WTC11 (cell line): ENCODE data around the gene MEA1. TPM values are rescaled to one million over a fixed set of nuclear protein-coding genes. Genes with fewer than 3 reads are reported as not detected.
A peak's percentile ranks its signal among the peaks of the same experiment; 100 is the strongest.

Experiments used
- ATAC-seq: fragments of 200-7000 bp; cut with Tn5 transposase; 2 replicates; pipeline ENCODE4 v1.10.0; 2021; ENCODE audit warnings: mild to moderate bottlenecking, moderate library complexity
- CTCF ChIA-PET: fragments of 300-600 bp; sonication (Branson Sonifier 250); formaldehyde crosslinking; loops from one replicate; lab custom pipeline; 2021; ENCODE audit warnings: antibody characterized with exemption; lab: Charles Lee
- POLR2A ChIA-PET: fragments of 350-600 bp; sonication (Branson Sonifier 250); formaldehyde crosslinking; loops from one replicate; lab custom pipeline; 2021; ENCODE audit warnings: antibody characterized with exemption; lab: Charles Lee
- DNase-seq: peaks from one replicate; pipeline ENCODE4 v3.0.0; 2021; ENCODE audit warnings: low spot score
- H3K27ac Mint-ChIP-seq: 2 replicates; pipeline ENCODE4 v1.8.0; 2021; ENCODE audit warnings: mixed read lengths
- H3K27me3 Mint-ChIP-seq: 2 replicates; pipeline ENCODE4 v1.8.0; 2021; ENCODE audit warnings: low read depth, mild to moderate bottlenecking, moderate library complexity, mixed read lengths
- H3K36me3 Mint-ChIP-seq: 2 replicates; pipeline ENCODE4 v1.8.0; 2021; ENCODE audit warnings: mixed read lengths
- H3K4me1 Mint-ChIP-seq: 2 replicates; pipeline ENCODE4 v1.8.0; 2022; ENCODE audit warnings: mixed read lengths
- H3K4me3 Mint-ChIP-seq: 2 replicates; pipeline ENCODE4 v1.8.0; 2021; ENCODE audit warnings: mild to moderate bottlenecking, moderate library complexity, mixed read lengths
- H3K9me3 Mint-ChIP-seq: 2 replicates; pipeline ENCODE4 v1.8.0; 2021; ENCODE audit warnings: mixed read lengths
- GABPB1 ChIP-seq: sonication (generic); formaldehyde crosslinking; IDR thresholded peaks from 2 replicates; pipeline ENCODE4 v1.8.1; 2023; ENCODE audit warnings: mild to moderate bottlenecking, missing genetic modification reagents
- JAZF1 ChIP-seq: fragments of 250-450 bp; sonication (Bioruptor Pico); IDR thresholded peaks from 2 replicates; pipeline ENCODE4 v1.9.0; 2021; ENCODE audit warnings: moderate library complexity, mild to moderate bottlenecking, inconsistent platforms
- JUN ChIP-seq: sonication (generic); formaldehyde crosslinking; IDR thresholded peaks from 2 replicates; pipeline ENCODE4 v1.8.0; 2023; ENCODE audit warnings: mild to moderate bottlenecking, missing genetic modification reagents
- SMAD4 ChIP-seq: sonication (generic); formaldehyde crosslinking; IDR thresholded peaks from 2 replicates; pipeline ENCODE4 v1.8.0; 2022; ENCODE audit warnings: mild to moderate bottlenecking, missing genetic modification reagents
- SP1 ChIP-seq: sonication (generic); formaldehyde crosslinking; conservative IDR thresholded peaks from 2 replicates; pipeline ENCODE4 v1.8.1; 2022; ENCODE audit warnings: missing genetic modification reagents
- ZNF232 ChIP-seq: sonication (generic); formaldehyde crosslinking; IDR thresholded peaks from 2 replicates; pipeline ENCODE4 v1.8.0; 2022; ENCODE audit warnings: mild to moderate bottlenecking, missing genetic modification reagents
- ZNF416 ChIP-seq: fragments of 250-450 bp; sonication (Bioruptor Pico); IDR thresholded peaks from 2 replicates; pipeline ENCODE4 v1.9.0; 2021; ENCODE audit warnings: mild to moderate bottlenecking, inconsistent platforms
- total RNA-seq: library from RNA; stranded (reverse); gene quantifications from 3 replicates; pipeline ENCODE4 v1.2.3, GENCODE V29; 2021
- TF ChIP-seq, protein P1 (sequence below): sonication (generic); formaldehyde crosslinking; IDR thresholded peaks from 2 replicates; pipeline ENCODE4 v1.8.0; 2022; ENCODE audit warnings: missing genetic modification reagents
- TF ChIP-seq, protein P2 (sequence below): sonication (generic); formaldehyde crosslinking; IDR thresholded peaks from 2 replicates; pipeline ENCODE4 v1.8.0; 2023; ENCODE audit warnings: missing genetic modification reagents, mild to moderate bottlenecking, borderline replicate concordance
- TF ChIP-seq, protein P3 (sequence below): sonication (generic); formaldehyde crosslinking; IDR thresholded peaks from 2 replicates; pipeline ENCODE4 v1.8.1; 2022; ENCODE audit warnings: low read depth, missing genetic modification reagents, borderline replicate concordance

The MEA1 gene
- total RNA-seq, 1 experiment from 2014 or later = 85.0 TPM

DNA sequence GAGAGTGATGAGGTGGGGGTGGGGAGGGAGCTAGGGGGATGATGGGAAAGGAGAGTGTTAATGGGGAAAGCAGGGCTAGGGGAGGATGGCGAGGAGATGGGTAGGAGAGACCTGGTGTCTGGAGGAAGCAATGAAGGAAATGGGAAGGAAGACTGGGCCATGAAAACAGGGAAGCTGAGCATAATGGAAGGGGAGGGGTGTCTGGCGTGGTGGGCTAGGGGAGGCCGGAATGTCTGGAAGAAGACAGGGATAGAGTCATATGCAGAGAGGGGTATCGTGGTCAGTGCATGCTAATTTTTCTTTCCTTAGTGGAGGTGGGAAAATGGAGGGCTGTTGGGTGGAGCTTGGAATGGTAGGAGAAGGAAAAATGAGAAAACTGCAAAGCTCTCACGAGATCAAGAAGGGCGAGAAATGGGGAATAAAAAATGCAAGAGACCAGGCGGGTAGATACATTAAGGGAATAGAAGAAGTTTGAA lies 726 bp upstream of the MEA1 start:
- DNase-seq (no peak), ATAC-seq (no peak)
- H3K4me3 Mint-ChIP-seq = peak overlapping the region; percentile 99
- H3K36me3 Mint-ChIP-seq = peaks cover 56% of the 10 kb centered on the region
- no peaks in the 10 kb centered on the region for H3K9me3 Mint-ChIP-seq
- peaks cover 28% of the 10 kb centered on the region for H3K4me1 Mint-ChIP-seq
- no peaks in the 10 kb centered on the region for H3K27me3 Mint-ChIP-seq
- POLR2A ChIA-PET = interaction anchor here (0.5 to 1.7 kb wide), 14 partner anchors 14 to 232 kb away, joined by 3 to 9 read pairs (median 4); partner anchors contain the start of genes CNPY3, CUL7, GNMT and KLC4
- TF ChIP-seq, protein P1, sequence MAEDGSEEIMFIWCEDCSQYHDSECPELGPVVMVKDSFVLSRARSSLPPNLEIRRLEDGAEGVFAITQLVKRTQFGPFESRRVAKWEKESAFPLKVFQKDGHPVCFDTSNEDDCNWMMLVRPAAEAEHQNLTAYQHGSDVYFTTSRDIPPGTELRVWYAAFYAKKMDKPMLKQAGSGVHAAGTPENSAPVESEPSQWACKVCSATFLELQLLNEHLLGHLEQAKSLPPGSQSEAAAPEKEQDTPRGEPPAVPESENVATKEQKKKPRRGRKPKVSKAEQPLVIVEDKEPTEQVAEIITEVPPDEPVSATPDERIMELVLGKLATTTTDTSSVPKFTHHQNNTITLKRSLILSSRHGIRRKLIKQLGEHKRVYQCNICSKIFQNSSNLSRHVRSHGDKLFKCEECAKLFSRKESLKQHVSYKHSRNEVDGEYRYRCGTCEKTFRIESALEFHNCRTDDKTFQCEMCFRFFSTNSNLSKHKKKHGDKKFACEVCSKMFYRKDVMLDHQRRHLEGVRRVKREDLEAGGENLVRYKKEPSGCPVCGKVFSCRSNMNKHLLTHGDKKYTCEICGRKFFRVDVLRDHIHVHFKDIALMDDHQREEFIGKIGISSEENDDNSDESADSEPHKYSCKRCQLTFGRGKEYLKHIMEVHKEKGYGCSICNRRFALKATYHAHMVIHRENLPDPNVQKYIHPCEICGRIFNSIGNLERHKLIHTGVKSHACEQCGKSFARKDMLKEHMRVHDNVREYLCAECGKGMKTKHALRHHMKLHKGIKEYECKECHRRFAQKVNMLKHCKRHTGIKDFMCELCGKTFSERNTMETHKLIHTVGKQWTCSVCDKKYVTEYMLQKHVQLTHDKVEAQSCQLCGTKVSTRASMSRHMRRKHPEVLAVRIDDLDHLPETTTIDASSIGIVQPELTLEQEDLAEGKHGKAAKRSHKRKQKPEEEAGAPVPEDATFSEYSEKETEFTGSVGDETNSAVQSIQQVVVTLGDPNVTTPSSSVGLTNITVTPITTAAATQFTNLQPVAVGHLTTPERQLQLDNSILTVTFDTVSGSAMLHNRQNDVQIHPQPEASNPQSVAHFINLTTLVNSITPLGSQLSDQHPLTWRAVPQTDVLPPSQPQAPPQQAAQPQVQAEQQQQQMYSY (CRISPR knock-in tag) = 0 out of 2 replicates have a peak, but pooled peaks have one; percentile 11
- no peak for TF ChIP-seq SP1 (CRISPR knock-in tag)
- peak overlapping the region; percentile 95 for H3K27ac Mint-ChIP-seq
- CTCF ChIA-PET = interaction anchor here (0.6 to 3.1 kb wide), 18 partner anchors 9 to 843 kb away, joined by 3 to 22 read pairs (median 4); partner anchors contain the start of genes CNPY3, GNMT, KLC4 and MRPL2

DNA sequence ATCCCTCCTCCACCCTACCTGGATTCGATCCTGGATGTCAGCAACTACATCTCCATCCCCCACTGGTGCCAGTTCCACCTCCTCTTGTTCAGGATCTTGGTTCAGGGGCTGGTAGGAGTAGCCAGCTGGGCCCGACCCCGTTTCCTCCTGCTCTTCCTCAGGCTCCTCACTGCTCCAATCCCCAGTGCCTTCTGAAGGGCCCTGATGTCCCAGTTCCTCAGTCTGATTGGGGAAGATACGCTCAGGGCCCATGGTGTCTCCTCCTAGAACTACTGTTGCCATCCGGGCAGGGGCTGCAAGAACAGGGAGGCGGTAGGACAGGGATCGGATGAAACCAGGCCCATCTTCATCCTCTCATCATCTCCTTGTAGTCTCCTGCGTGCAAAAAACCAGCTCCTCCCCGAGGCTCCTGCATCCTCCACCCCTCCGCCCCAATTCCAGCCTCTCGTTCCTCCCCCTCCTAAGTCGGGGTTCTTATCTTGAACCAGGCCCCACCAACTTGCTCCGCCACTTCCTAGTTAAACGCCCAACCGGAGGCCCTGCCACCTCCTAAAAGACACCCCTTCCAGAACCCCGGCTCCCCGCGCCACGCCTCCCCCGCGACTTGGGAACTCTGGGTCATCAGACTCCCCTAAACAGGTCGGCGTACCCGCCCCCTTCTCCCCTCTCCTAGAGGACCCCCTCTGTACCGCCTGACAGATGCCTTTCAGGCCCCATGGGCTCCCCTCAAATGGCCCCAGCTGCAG lies 476 bp downstream of the MEA1 start:
- DNase-seq = no peak
- Mint-ChIP-seq H3K27ac (peak overlapping the region; percentile 90), H3K4me3 (peak overlapping the region; percentile 99), H3K9me3 (no peaks in the 10 kb centered on the region), H3K27me3 (no peaks in the 10 kb centered on the region), H3K4me1 (peaks cover 28% of the 10 kb centered on the region), H3K36me3 (peaks cover 54% of the 10 kb centered on the region)
- TF ChIP-seq JUN (CRISPR knock-in tag) = no peak
- TF ChIP-seq, protein P2, sequence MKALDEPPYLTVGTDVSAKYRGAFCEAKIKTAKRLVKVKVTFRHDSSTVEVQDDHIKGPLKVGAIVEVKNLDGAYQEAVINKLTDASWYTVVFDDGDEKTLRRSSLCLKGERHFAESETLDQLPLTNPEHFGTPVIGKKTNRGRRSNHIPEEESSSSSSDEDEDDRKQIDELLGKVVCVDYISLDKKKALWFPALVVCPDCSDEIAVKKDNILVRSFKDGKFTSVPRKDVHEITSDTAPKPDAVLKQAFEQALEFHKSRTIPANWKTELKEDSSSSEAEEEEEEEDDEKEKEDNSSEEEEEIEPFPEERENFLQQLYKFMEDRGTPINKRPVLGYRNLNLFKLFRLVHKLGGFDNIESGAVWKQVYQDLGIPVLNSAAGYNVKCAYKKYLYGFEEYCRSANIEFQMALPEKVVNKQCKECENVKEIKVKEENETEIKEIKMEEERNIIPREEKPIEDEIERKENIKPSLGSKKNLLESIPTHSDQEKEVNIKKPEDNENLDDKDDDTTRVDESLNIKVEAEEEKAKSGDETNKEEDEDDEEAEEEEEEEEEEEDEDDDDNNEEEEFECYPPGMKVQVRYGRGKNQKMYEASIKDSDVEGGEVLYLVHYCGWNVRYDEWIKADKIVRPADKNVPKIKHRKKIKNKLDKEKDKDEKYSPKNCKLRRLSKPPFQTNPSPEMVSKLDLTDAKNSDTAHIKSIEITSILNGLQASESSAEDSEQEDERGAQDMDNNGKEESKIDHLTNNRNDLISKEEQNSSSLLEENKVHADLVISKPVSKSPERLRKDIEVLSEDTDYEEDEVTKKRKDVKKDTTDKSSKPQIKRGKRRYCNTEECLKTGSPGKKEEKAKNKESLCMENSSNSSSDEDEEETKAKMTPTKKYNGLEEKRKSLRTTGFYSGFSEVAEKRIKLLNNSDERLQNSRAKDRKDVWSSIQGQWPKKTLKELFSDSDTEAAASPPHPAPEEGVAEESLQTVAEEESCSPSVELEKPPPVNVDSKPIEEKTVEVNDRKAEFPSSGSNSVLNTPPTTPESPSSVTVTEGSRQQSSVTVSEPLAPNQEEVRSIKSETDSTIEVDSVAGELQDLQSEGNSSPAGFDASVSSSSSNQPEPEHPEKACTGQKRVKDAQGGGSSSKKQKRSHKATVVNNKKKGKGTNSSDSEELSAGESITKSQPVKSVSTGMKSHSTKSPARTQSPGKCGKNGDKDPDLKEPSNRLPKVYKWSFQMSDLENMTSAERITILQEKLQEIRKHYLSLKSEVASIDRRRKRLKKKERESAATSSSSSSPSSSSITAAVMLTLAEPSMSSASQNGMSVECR (CRISPR knock-in tag) = 0 out of 2 replicates have a peak, but pooled peaks have one; percentile 17
- peak; percentile 10; the same call in 1 of the 2 replicates for ATAC-seq
- CTCF ChIA-PET = interaction anchor here (0.7 to 3.1 kb wide), 14 partner anchors 16 to 216 kb away, joined by 3 to 22 read pairs (median 4); partner anchors contain the start of genes DNPH1, PEX6, PPP2R5D and PTK7
- POLR2A ChIA-PET = interaction anchor here (0.7 to 1.7 kb wide), 11 partner anchors 8 to 230 kb away, joined by 3 to 9 read pairs (median 5); partner anchors contain the start of genes CNPY3, KLC4, MRPL2 and PPP2R5D

DNA sequence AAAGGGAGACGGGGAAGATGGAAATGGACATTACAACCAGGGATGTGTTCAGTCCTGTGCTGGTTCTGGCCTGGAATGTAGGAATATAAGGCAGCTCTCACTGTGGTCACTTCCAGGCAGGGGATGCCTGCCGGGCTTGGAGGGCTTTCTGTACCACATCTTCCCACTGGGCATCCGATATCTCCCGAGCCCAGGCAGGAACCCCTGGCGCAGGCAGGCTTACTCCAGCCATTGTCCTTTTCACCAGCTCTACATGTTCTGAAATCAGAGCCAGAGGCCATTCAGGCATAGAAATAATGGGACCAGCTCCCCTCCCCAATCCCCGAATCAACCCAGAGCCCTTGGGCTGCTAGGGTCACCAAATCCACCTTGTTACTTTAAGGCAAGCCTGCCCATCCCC lies 1.4 kb downstream of the MEA1 start:
- POLR2A ChIA-PET = interaction anchor here (1.6 kb wide), 1 partner anchor 10 kb away, joined by 7 read pairs; the partner anchor contains the start of gene RRP36
- H3K36me3 Mint-ChIP-seq = peaks cover 50% of the 10 kb centered on the region
- CTCF ChIA-PET = interaction anchor here (0.6 to 3.1 kb wide), 2 partner anchors 48 to 68 kb away, joined by 3 to 17 read pairs; no protein-coding TSS in a partner anchor

More for the DNA sequence above, 1.4 kb downstream of the MEA1 start:
- H3K9me3 Mint-ChIP-seq = no peaks in the 10 kb centered on the region
- peaks cover 28% of the 10 kb centered on the region for H3K4me1 Mint-ChIP-seq
- peak overlapping the region; percentile 99 for H3K4me3 Mint-ChIP-seq
- DNase-seq = no peak
- TF ChIP-seq SMAD4 (CRISPR knock-in tag) = no peak
- TF ChIP-seq GABPB1 (CRISPR knock-in tag) = no peak
- no peak for TF ChIP-seq JAZF1 (CRISPR knock-in tag)
- no peak for TF ChIP-seq ZNF232 (CRISPR knock-in tag)
- TF ChIP-seq, protein P3, sequence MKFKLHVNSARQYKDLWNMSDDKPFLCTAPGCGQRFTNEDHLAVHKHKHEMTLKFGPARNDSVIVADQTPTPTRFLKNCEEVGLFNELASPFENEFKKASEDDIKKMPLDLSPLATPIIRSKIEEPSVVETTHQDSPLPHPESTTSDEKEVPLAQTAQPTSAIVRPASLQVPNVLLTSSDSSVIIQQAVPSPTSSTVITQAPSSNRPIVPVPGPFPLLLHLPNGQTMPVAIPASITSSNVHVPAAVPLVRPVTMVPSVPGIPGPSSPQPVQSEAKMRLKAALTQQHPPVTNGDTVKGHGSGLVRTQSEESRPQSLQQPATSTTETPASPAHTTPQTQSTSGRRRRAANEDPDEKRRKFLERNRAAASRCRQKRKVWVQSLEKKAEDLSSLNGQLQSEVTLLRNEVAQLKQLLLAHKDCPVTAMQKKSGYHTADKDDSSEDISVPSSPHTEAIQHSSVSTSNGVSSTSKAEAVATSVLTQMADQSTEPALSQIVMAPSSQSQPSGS (CRISPR knock-in tag) = no peak
- TF ChIP-seq ZNF416 (CRISPR knock-in tag) = no peak
- H3K27ac Mint-ChIP-seq = no peak overlapping the region
- ATAC-seq = no peak
- H3K27me3 Mint-ChIP-seq = no peaks in the 10 kb centered on the region
